HG02623 (cell line): ENCODE data around the gene ARSG.
"Not testable (repeated sequence)": the region's sequence is repeated elsewhere in the genome, so short reads cannot be mapped to it uniquely, and the experiment has no call there.

Source experiments
- ATAC-seq: cut with Tn5 transposase; IDR thresholded peaks from one replicate; pipeline ENCODE4 v1.9.1; 2021; ENCODE audit warnings: moderate library complexity; ENCODE audit not compliant: unreplicated experiment

The ARSG gene

DNA sequence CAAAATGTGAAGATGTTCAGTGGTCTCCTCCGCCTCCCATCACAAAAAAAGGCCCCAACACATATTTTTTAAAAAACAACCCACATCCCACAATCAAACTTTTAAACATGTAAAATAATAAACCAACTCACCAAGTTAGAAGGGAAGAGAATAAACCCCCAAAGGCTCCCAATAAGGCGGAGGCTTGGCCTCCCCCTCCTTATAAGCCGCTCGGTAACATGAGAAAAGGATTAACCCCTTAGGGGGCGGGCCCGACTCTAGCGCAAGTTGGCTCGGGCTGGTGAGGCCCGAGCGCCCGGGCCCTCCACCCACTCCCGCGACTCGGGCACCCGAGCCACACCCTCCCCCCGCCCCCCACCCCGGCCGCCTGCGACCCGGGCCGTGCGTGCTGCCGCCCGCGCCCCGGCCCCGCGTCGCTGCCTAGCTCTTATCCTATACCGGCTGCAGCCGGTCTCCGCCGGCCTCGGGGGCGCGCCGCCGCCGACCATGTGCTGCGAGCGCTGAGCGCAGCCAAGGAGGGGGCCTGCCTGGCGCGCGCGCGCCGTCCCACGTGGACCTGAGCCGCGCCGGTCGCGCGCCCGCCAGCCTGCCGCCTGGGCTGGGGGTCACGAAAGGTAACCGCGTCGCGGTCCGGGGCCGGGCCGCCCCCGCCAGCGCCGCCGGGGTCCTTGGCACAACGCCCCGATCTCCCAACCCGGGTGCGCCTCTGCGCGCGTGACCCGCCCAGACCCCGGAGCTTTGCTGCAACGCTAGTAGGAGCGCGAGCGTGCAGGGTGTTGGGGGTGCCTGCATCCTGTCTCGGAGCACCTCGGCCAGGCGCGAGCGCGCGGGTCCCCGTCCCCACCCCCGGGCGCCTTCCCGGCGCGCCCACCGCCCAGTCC is at the start of gene ARSG, which contains the start of gene SLC16A6:
ARSG (plus strand) TSS at position 541 of the 881 bp plus-strand sequence. CDS start 15,999 bp downstream, outside the sequence.
SLC16A6 (minus strand) TSS at position 173 of the 881 bp plus-strand sequence. CDS start 12,807 bp downstream, outside the sequence.
- peak; percentile 42 for ATAC-seq

DNA sequence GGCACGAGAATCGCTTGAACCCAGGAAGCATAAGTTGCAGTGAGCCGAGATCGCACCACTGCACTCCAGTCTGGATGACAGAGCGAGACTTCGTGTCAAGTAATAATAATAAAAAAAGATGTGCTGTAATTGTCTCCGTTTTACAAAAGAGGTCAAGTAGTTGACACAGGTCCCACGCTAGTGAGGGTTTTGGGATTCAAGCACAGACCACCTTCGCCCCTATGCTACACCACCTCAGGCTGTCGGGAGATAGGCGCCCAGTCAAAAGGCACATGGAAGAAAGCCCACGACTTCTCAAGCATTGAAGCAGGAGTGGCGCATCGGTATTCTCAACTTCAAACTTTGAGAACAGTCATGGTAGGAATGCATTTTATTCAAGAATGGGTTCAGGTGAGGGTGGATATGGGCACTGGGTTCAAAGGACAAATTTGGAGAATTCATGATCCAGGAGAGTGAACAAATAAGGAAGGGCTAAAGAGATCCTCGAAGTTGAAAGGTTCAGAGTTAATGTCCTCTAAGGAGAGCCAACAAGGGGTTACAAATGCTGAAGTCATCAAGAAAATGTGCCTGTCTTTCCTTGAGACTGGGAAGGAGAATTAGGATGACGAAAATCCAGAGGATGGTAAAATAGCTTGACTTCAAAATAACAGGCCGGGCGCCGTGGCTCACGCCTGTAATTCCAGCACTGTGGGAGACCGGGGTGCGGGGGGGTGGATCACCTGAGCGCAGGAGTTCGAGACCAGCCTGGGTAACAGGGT is 44.8 kb upstream of the ARSG start:
- no peak for ATAC-seq

GRCh38 chr17:68247445-68248198 is 43.7 kb upstream of the ARSG start, which contains the start of gene AMZ2:
Gene AMZ2 (plus strand): TSS chr17:68248043. CDS start chr17:68250188, 2,145 bp downstream.
- ATAC-seq, result peak; percentile 87

GRCh38 chr17:68248199-68248825 is 43.0 kb upstream of the ARSG start:
- peak; percentile 30 for ATAC-seq

GRCh38 chr17:68248891-68249290 is 42.4 kb upstream of the ARSG start:
- no peak for ATAC-seq

- ATAC-seq, result no peak
Measured at GRCh38 chr17:68249354-68249765, 41.9 kb upstream of the ARSG start.

DNA sequence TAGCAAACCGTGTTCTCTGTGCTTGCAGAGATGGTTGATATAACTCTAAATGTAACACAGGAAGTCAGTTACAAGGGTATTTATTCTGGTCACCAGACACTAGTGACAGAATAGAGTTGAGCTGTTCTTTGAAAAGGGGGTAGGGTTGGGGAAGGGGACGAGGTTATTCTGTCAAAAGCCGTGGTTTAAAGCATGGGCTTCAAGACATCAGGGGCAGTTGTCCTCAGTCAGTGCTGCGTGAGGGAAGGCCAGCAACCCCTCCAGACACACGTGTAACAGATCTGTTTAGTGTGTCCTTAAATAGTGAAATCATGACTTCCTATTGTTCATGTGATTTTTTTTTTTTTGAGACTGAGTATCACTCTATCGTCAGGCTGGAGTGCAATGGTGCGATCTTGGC is 37.9 kb upstream of the ARSG start:
- ATAC-seq, result not testable (repeated sequence)

- ATAC-seq, result no peak
Measured at GRCh38 chr17:68255151-68255550, 36.1 kb upstream of the ARSG start.

DNA sequence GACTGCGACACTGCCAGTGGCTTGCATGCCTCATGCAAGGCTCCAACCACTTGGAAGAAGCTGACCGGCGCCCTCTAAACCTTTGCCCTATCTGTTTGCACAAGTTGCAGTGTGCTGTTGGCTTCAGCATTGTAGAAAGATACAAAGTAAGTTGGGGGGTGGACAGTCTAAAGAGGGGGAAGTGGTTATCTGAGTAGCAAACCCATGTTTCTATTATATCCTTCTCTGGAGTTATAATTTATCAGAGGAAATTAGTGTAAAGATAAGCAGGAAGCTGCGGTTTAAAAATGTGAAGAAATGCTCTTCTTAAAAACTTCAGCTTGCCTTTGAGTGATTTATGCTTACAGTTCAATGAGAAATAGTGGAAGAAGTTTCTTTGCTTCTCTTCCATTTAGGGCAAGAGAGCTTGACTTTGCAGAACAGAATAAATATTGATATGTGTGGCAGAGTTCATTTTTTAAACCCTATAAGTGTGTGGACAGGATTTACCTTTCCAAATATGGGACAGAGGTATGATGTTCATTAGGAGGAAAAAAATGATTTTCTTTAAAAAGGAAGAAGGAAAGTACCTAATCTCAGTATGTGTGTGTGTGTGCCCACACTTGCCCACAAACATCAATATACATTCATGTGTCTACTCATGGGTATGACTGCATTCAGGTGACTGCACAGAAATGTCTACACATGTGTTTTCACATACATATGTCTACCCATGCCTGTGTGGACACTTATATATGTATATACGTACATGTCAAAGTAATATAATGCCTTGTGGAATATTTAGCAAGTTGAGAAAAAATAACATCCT is 35.4 kb upstream of the ARSG start:
- ATAC-seq, result no peak

GRCh38 chr17:68256701-68257100 is 34.6 kb upstream of the ARSG start:
- not testable (repeated sequence) for ATAC-seq

GRCh38 chr17:68257934-68258333 is 33.4 kb upstream of the ARSG start:
- ATAC-seq, result no peak

- peak; percentile 84 for ATAC-seq
Measured at GRCh38 chr17:68258890-68259647, 32.2 kb upstream of the ARSG start.

GRCh38 chr17:68259648-68259951 is 31.7 kb upstream of the ARSG start:
- not testable (repeated sequence) for ATAC-seq

DNA sequence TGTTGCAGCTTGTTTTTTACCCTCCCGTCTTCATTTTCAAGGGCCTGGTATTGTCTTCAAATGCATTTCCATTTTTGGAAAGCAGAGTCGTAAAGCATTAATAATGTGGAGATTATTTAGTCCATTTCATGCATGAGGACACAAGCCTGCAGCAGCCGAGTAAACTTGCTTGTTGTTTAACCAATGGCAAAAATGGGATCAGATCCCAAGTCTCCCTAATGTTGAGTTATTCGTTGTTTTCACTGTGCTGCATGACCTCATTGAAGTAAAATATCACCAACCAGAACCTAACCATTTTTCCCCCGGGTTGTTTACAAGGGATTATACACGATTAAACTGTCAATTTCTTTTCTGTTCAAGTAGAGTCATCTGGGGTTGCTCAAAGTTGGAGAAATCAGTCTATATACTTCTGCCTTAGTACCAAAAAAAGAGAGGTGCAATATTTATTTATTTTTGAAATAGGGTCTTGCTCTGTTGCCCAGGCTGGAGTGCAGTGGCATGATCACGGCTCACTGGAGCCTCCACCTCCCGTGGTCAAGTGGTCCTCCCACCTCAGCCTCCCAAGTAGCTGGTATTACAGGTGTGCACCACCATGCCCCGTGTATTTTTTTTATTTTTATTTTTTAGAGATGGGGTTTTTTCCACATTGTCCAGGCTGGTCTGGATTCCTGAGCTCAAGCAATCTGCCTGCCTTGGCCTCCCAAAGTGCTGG is 31.1 kb upstream of the ARSG start:
- no peak for ATAC-seq

GRCh38 chr17:68262467-68262866 is 28.8 kb upstream of the ARSG start:
- ATAC-seq, result not testable (repeated sequence)

GRCh38 chr17:68263101-68263681 is 28.1 kb upstream of the ARSG start:
- ATAC-seq, result peak; percentile 43

- ATAC-seq, result not testable (repeated sequence)
Measured at GRCh38 chr17:68265833-68266232, 25.5 kb upstream of the ARSG start.

- no peak for ATAC-seq
Measured at GRCh38 chr17:68273722-68274121, 17.6 kb upstream of the ARSG start.
